HCT116 (cell line): ENCODE results near the gene KCNV2. TPM values are rescaled to one million over a fixed set of nuclear protein-coding genes. Genes with fewer than 3 reads are reported as not detected.

Experiments
- ATAC-seq: fragments of 200-7000 bp; cut with Tn5 transposase; 2 replicates; pipeline ENCODE4 v1.9.1; 2020; ENCODE audit warnings: mild to moderate bottlenecking, moderate library complexity
- BruUV-seq: library from RNA; stranded (reverse); fragments of 400-500 nt; replicated peaks from 2 replicates; lab custom pipeline; 2021; lab: Mats Ljungman, UMichigan
- CTCF ChIA-PET: fragments of 300-600 bp; sonication (Branson Sonifier 250); formaldehyde crosslinking; loops from one replicate; lab custom pipeline; 2021; ENCODE audit warnings: antibody characterized with exemption; lab: Charles Lee
- POLR2A ChIA-PET: fragments of 300-600, 350-600 bp; sonication (Branson Sonifier 250); formaldehyde crosslinking; loops from one replicate; lab custom pipeline; 2021; ENCODE audit warnings: antibody characterized with exemption; lab: Charles Lee
- RAD21 ChIA-PET, 2 experiments: fragments of 300-600 bp; sonication (Branson Sonifier 250); formaldehyde crosslinking; loops; one replicate each; lab custom pipeline; 2023; ENCODE audit warnings: low total read pairs in 2 of 2; ENCODE audit not compliant: uncharacterized antibody in 2 of 2, unreplicated experiment in 2 of 2, low non-redundant PET in 1 of 2; lab: Charles Lee
- DNase-seq: peaks from one replicate; pipeline ENCODE4 v3.0.0-alpha.2; 2010; ENCODE audit warnings: low read depth, low spot score
- H2AFZ ChIP-seq: fragments of 200-600 bp; shearing (Covaris generic), sonication (generic); 2 replicates; pipeline ENCODE4 v1.6.1; 2017; ENCODE audit warnings: low read depth, mixed run types, mixed read lengths, antibody characterized with exemption, low read length; ENCODE audit not compliant: poor library complexity, severe bottlenecking
- H3K27ac ChIP-seq: 2 replicates; pipeline ENCODE4 v1.5.1; 2012; ENCODE audit warnings: low read depth, low read length
- H3K27me3 ChIP-seq: fragments of 200-600 bp; sonication (generic); 2 replicates; pipeline ENCODE4 v1.6.1; 2016; ENCODE audit warnings: mixed run types, low read length, mixed read lengths; ENCODE audit not compliant: insufficient read depth
- H3K36me3 ChIP-seq, 2 experiments: fragments of 200-500 bp in 1 of 2; fragments of 200-600 bp in 1 of 2; sonication (Bioruptor generic) in 1 of 2; sonication (generic) in 1 of 2; 2 replicates each; pipeline versions ENCODE4 v1.5.1 to v1.6.1; 2014 to 2016; ENCODE audit warnings: low read length in 2 of 2, inconsistent platforms in 1 of 2, mixed read lengths in 1 of 2, mixed run types in 1 of 2; ENCODE audit not compliant: insufficient read depth in 2 of 2, control insufficient read depth in 1 of 2
- H3K4me1 ChIP-seq, 2 experiments: fragments of 200-600 bp in 1 of 2; sonication (generic) in 1 of 2; 2 replicates each; pipeline versions ENCODE4 v1.5.1 to v1.6.1; 2012 to 2017; ENCODE audit warnings: low read length in 2 of 2, inconsistent platforms in 1 of 2, mild to moderate bottlenecking in 1 of 2, mixed read lengths in 1 of 2, mixed run types in 1 of 2, moderate library complexity in 1 of 2; ENCODE audit not compliant: insufficient read depth in 2 of 2, control insufficient read depth in 1 of 2
- H3K4me2 ChIP-seq: fragments of 200-600 bp; sonication (generic); 2 replicates; pipeline ENCODE4 v1.6.1; 2017; ENCODE audit warnings: mixed run types, low read length, mixed read lengths
- H3K4me3 ChIP-seq, 2 experiments: fragments of 200-600 bp in 1 of 2; sonication (generic) in 1 of 2; replicated peaks in 1 of 2; 2 replicates each; pipeline ENCODE4 v1.5.1; 2011 to 2016; ENCODE audit warnings: low read length in 2 of 2, control low read depth in 1 of 2, low read depth in 1 of 2, mild to moderate bottlenecking in 1 of 2, mixed read lengths in 1 of 2, mixed run types in 1 of 2
- H3K79me2 ChIP-seq: fragments of 200-600 bp; sonication (generic); 2 replicates; pipeline ENCODE4 v1.6.1; 2017; ENCODE audit warnings: mild to moderate bottlenecking, mixed run types, low read length, moderate library complexity, mixed read lengths; ENCODE audit not compliant: insufficient read depth
- H3K9ac ChIP-seq: fragments of 200-600 bp; sonication (generic); 2 replicates; pipeline ENCODE4 v1.6.1; 2016; ENCODE audit warnings: low read length, mixed read lengths
- H3K9me2 ChIP-seq: fragments of 200-600 bp; sonication (generic), shearing (Covaris generic); 2 replicates; pipeline ENCODE4 v1.6.1; 2017; ENCODE audit warnings: mixed run types, mild to moderate bottlenecking, moderate library complexity; ENCODE audit not compliant: insufficient read depth
- H3K9me3 ChIP-seq, 2 experiments: fragments of 200-500 bp in 1 of 2; fragments of 200-600 bp in 1 of 2; sonication (Bioruptor generic) in 1 of 2; sonication (generic) in 1 of 2; 2 replicates each; pipeline ENCODE4 v1.6.1; 2014 to 2017; ENCODE audit warnings: low read length in 2 of 2, mixed read lengths in 2 of 2, inconsistent platforms in 1 of 2, low read depth in 1 of 2, mild to moderate bottlenecking in 1 of 2, mixed run types in 1 of 2, moderate library complexity in 1 of 2; ENCODE audit not compliant: control insufficient read depth in 1 of 2, insufficient read depth in 1 of 2
- H4K20me1 ChIP-seq: fragments of 200-600 bp; sonication (generic), shearing (Covaris generic); 2 replicates; pipeline ENCODE4 v1.6.1; 2017; ENCODE audit warnings: mixed run types, mild to moderate bottlenecking, moderate library complexity; ENCODE audit not compliant: insufficient read depth
- EGR1 ChIP-seq: IDR thresholded peaks from 2 replicates; pipeline ENCODE4 v1.6.1; 2012; ENCODE audit warnings: low read depth
- ELF1 ChIP-seq: IDR thresholded peaks from 2 replicates; pipeline ENCODE4 v1.6.1; 2012; ENCODE audit warnings: low read depth, borderline replicate concordance
- JUND ChIP-seq: IDR thresholded peaks from 2 replicates; pipeline ENCODE4 v1.6.1; 2012
- POLR2A ChIP-seq: IDR thresholded peaks from 2 replicates; pipeline ENCODE4 v1.7.0; 2011; ENCODE audit warnings: borderline replicate concordance; ENCODE audit not compliant: insufficient read depth, insufficient read length; ENCODE audit errors: extremely low read depth
- POLR2AphosphoS5 ChIP-seq: IDR thresholded peaks from 2 replicates; pipeline ENCODE4 v1.6.1; 2011; ENCODE audit warnings: mild to moderate bottlenecking, low read depth, low read length, moderate library complexity
- RAD21 ChIP-seq: IDR thresholded peaks from 2 replicates; pipeline ENCODE4 v1.6.1; 2012; ENCODE audit warnings: low read depth, mild to moderate bottlenecking
- SP1 ChIP-seq: IDR thresholded peaks from 2 replicates; pipeline ENCODE4 v1.6.1; 2012; ENCODE audit warnings: low read depth
- TCF7L2 ChIP-seq: IDR thresholded peaks from 2 replicates; pipeline ENCODE4 v1.7.0; 2011; ENCODE audit warnings: borderline replicate concordance, inconsistent platforms; ENCODE audit not compliant: insufficient read depth, insufficient read length; ENCODE audit errors: extremely low read depth
- YY1 ChIP-seq: IDR thresholded peaks from 2 replicates; pipeline ENCODE4 v1.6.1; 2011; ENCODE audit warnings: low read length, low read depth, moderate library complexity, mild to moderate bottlenecking; ENCODE audit not compliant: insufficient replicate concordance; ENCODE audit errors: extremely low read depth
- intact Hi-C: fragments of 100-400 bp; cut with micrococcal nuclease; formaldehyde crosslinking; loops from 2 replicates; pipeline ENCODE4 v1.10.0; 2022
- total RNA-seq: library from RNA; stranded (reverse); gene quantifications from one replicate; pipeline ENCODE4 v1.2.1, GENCODE V29; 2021; ENCODE audit not compliant: unreplicated experiment
- TF ChIP-seq, protein P1 (sequence below): IDR thresholded peaks from 2 replicates; pipeline ENCODE4 v1.6.1; 2012
- TF ChIP-seq, protein P2 (sequence below): IDR thresholded peaks from 2 replicates; pipeline ENCODE4 v1.6.1; 2012; ENCODE audit warnings: low read depth
- TF ChIP-seq, protein P3 (sequence below): IDR thresholded peaks from 2 replicates; pipeline ENCODE4 v1.6.1; 2011; ENCODE audit warnings: mild to moderate bottlenecking, low read length, moderate library complexity; ENCODE audit not compliant: insufficient replicate concordance; ENCODE audit errors: extremely low read depth

KCNV2 gene
- total RNA-seq, 1 experiment from 2014 or later: not detected

DNA sequence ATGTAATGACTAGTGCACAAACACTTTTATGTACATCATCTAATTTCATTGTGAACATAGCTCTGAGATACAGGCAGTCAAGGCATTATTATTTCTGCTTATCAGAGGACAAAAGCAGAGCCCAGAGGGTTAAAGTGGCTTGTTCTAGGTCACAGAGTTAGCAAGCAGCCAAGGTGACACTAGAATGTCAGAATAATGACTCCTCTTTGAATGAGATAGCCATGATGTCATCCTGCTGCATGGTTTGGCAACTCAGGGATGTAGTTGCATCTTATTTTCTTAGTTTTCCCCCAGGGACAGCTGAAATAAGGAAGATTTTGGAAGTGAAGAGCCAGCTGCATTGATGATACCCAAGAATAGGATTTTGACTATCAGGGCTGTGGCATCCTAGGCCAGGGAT is 54.4 kb downstream of the KCNV2 start:
- TF ChIP-seq JUND (no peak), TCF7L2 (no peak), SP1 (no peak)
- TF ChIP-seq, protein P1, sequence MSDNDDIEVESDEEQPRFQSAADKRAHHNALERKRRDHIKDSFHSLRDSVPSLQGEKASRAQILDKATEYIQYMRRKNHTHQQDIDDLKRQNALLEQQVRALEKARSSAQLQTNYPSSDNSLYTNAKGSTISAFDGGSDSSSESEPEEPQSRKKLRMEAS: no peak
- no peak overlapping the region for H3K4me2 ChIP-seq
- no TSS peak for BruUV-seq
- H3K9me2 ChIP-seq: no peaks in the 10 kb centered on the region
- no peak overlapping the region for H2AFZ ChIP-seq
- H3K9me3 ChIP-seq: peaks cover 4 to 10% of the 10 kb centered on the region in 2 experiments; a peak in 2 of 4 replicates
- H3K36me3 ChIP-seq: peaks cover 6 to 63% of the 10 kb centered on the region in 2 experiments; a peak in 3 of 4 replicates
- POLR2A ChIA-PET: no interaction called here
- no peaks in the 10 kb centered on the region for H3K4me1 ChIP-seq
- H3K79me2 ChIP-seq: peaks cover 47% of the 10 kb centered on the region
- peaks cover 3% of the 10 kb centered on the region; the same call in 1 of the 2 replicates for H4K20me1 ChIP-seq
- intact Hi-C loops: no loop called here
- H3K9ac ChIP-seq: no peak overlapping the region
- H3K4me3 ChIP-seq: no peak overlapping the region
- DNase-seq (no peak), ATAC-seq (no peak)
- RAD21 ChIA-PET: no interaction called here
- H3K27me3 ChIP-seq: no peaks in the 10 kb centered on the region
- CTCF ChIA-PET: no interaction called here
- H3K27ac ChIP-seq: no peak overlapping the region

DNA sequence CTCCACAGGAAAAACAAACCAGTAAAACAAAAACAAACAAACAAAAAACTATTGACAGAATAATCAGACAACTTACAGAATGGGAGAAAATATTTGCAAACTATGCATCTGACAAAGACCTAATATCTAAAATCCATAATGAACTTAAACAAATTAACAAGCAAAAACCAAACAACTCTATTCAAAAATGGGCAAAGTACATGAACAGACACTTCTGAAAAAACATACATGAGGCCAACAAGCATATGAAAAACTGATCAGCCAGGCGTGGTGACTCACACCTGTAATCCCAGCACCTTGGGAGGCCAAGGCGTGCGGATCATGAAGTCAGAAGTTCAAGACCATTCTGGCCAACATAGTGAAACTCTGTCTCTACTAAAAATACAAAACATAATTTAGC is 60.1 kb downstream of the KCNV2 start:
- no peak overlapping the region for H3K9ac ChIP-seq
- no TSS peak for BruUV-seq
- intact Hi-C loops: no loop called here
- H3K36me3 ChIP-seq: peaks cover 10 to 67% of the 10 kb centered on the region in 2 experiments; a peak in 3 of 4 replicates
- H3K9me3 ChIP-seq: peaks cover 4 to 10% of the 10 kb centered on the region in 2 experiments; a peak in 2 of 4 replicates
- H3K9me2 ChIP-seq: no peaks in the 10 kb centered on the region
- no peaks in the 10 kb centered on the region for H3K27me3 ChIP-seq
- ChIA-PET RAD21 (no interaction called here), CTCF (no interaction called here), POLR2A (no interaction called here)
- ATAC-seq: no peak
- no peak for DNase-seq
- H3K4me1 ChIP-seq: no peaks in the 10 kb centered on the region
- no peaks in the 10 kb centered on the region for H4K20me1 ChIP-seq
- H3K79me2 ChIP-seq: peaks cover 60% of the 10 kb centered on the region
- H3K4me3 ChIP-seq: no peak overlapping the region
- no peak overlapping the region for H2AFZ ChIP-seq
- H3K27ac ChIP-seq: no peak overlapping the region
- no peak overlapping the region for H3K4me2 ChIP-seq
- no peak for TF ChIP-seq POLR2AphosphoS5
- no peak for TF ChIP-seq RAD21
- TF ChIP-seq, protein P2, sequence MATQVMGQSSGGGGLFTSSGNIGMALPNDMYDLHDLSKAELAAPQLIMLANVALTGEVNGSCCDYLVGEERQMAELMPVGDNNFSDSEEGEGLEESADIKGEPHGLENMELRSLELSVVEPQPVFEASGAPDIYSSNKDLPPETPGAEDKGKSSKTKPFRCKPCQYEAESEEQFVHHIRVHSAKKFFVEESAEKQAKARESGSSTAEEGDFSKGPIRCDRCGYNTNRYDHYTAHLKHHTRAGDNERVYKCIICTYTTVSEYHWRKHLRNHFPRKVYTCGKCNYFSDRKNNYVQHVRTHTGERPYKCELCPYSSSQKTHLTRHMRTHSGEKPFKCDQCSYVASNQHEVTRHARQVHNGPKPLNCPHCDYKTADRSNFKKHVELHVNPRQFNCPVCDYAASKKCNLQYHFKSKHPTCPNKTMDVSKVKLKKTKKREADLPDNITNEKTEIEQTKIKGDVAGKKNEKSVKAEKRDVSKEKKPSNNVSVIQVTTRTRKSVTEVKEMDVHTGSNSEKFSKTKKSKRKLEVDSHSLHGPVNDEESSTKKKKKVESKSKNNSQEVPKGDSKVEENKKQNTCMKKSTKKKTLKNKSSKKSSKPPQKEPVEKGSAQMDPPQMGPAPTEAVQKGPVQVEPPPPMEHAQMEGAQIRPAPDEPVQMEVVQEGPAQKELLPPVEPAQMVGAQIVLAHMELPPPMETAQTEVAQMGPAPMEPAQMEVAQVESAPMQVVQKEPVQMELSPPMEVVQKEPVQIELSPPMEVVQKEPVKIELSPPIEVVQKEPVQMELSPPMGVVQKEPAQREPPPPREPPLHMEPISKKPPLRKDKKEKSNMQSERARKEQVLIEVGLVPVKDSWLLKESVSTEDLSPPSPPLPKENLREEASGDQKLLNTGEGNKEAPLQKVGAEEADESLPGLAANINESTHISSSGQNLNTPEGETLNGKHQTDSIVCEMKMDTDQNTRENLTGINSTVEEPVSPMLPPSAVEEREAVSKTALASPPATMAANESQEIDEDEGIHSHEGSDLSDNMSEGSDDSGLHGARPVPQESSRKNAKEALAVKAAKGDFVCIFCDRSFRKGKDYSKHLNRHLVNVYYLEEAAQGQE: no peak
- no peak for TF ChIP-seq EGR1
- TF ChIP-seq POLR2A: no peak
- TF ChIP-seq TCF7L2: no peak
- no peak for TF ChIP-seq YY1
- no peak for TF ChIP-seq ELF1
- TF ChIP-seq SP1: no peak
- TF ChIP-seq, protein P3, sequence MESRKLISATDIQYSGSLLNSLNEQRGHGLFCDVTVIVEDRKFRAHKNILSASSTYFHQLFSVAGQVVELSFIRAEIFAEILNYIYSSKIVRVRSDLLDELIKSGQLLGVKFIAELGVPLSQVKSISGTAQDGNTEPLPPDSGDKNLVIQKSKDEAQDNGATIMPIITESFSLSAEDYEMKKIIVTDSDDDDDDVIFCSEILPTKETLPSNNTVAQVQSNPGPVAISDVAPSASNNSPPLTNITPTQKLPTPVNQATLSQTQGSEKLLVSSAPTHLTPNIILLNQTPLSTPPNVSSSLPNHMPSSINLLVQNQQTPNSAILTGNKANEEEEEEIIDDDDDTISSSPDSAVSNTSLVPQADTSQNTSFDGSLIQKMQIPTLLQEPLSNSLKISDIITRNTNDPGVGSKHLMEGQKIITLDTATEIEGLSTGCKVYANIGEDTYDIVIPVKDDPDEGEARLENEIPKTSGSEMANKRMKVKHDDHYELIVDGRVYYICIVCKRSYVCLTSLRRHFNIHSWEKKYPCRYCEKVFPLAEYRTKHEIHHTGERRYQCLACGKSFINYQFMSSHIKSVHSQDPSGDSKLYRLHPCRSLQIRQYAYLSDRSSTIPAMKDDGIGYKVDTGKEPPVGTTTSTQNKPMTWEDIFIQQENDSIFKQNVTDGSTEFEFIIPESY: no peak
